Stimulated activated naive CD8-positive, alpha-beta T cell treated with anti-CD3 and anti-CD28 coated beads, Interleukin-15, Interleukin-2, amounts not matched to agents 100 U/mL and 50 U/mL, for 24 hours (primary cell): ENCODE data around the gene DOCK4.
A peak's percentile ranks its signal among the peaks of the same experiment; 100 is the strongest.

ENCODE experiments used
- ATAC-seq: fragments of 150-1000 bp; cut with Tn5 transposase; one replicate; pipeline ENCODE4 v1.10.0; 2021
- DNase-seq: peaks from one replicate; pipeline ENCODE4 v3.0.0; 2021

DOCK4 gene

GRCh38 chr7:111852081-111852480 lies 354.1 kb downstream of the DOCK4 start:
- ATAC-seq (no peak), DNase-seq (no peak)

GRCh38 chr7:111846898-111847297 lies 359.3 kb downstream of the DOCK4 start:
- no peak for ATAC-seq
- DNase-seq = no peak

- no peak for ATAC-seq
- DNase-seq = no peak
Measured at GRCh38 chr7:111845853-111846252, 360.3 kb downstream of the DOCK4 start.

GRCh38 chr7:111844904-111845671 lies 361.1 kb downstream of the DOCK4 start:
- DNase-seq (no peak), ATAC-seq (no peak)

DNA sequence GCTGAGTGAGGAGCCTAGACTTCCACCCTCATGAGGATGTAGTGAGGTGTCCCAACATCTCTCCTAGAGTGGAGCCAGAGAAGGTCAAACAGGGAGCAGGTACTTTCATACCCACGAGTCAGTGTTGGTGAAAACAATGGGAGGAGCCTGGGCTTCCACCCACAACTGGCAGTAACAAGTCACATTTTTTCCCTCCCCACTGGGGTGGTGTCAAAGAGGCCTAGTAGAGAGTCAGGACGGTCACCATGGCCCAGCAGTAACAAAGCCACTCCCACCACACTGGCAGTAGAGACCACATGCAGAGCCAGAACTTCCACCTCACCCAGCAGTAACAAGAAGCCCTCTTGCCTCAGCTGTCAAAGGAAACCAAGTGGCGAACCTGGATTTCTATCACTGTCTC lies 363.7 kb downstream of the DOCK4 start:
- ATAC-seq = peak; percentile 48

DNA sequence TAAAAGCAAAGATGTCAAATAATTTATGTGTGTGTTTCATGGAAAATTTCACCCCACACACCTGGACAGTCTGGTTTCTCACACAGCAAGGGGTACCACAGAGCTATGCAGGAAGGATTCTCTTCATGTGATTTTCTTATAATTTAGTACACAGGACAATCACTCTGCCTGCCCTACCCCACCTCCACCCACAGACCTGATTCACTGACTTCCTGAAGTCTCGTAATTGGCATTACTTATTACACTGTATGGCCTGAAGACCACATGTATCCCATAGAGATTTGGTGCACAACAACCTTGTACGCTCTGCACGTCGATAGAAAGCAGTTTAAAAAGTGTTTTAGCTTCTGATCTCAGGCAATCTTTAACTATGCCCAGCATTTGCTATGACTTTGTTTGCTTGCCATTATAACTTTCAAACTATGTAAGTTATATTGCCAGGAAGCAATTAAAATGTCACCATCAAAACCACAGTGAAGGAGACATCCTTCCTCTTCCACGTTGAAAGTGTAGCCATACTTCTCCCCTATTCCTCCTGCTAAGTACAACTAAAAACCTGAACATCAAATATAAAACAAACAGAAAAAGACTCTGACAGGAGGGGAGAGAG lies 364.5 kb downstream of the DOCK4 start:
- ATAC-seq = no peak
- DNase-seq = no peak

More for the DNA sequence above, 363.7 kb downstream of the DOCK4 start:
- DNase-seq = peak; percentile 4

DNA sequence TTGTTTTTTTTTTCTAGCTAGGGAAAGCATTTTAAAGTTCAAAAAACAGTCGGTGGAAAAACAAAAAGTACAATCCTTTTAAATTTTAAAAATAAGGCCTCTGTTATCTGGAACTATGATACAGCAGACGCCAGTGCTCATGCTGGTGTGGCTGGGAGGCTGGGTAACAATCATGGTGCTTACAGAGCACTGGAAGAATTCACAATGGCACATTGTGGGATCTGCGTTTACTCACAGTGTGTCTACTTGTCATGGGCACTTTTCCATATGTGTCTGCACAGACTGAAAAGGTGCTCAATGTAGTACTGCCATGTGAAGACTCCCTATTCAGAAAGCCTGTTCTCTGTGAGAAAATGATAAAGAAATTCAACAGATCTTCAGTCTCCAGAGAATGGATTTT lies 365.7 kb downstream of the DOCK4 start:
- DNase-seq (no peak), ATAC-seq (no peak)

DNA sequence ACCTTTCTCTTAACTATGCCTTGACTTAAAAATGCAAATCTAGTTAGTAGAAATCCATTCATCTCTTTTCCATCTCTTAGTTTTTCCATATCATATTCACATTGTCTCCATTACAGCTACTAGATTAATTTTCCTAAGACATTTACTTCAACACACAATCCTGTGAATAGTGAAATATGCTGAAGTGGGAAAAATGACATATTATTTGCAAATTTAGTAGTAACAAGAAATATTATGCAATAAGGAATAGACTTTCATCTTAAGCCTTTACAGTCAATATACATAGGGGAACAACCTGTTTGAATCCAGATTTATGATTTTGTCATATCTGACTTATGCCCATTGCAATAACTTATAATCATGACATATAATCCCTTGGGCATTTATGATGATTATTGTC lies 366.9 kb downstream of the DOCK4 start:
- DNase-seq (no peak), ATAC-seq (no peak)

DNA sequence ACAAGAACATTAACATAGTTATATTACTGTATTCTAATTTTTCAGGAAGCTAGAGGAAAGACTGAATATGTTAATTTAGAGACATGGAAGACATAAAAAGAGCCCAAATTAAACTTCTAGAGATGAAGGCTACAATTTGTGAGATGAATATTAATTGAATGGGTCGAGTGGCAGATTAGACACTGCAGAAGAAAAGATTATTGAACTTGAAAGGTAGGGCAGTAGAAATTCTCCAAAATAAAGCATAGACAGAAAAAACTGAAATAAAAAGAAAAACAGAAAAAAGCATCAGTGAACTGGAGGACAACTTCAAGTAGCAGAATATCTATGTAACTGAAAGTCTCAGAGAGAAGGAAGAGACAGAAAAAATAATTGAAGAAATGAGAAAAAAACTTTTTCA lies 369.6 kb downstream of the DOCK4 start:
- DNase-seq (no peak), ATAC-seq (no peak)

- DNase-seq (no peak), ATAC-seq (no peak)
Measured at GRCh38 chr7:111835066-111835465, 371.1 kb downstream of the DOCK4 start.

GRCh38 chr7:111834367-111834766 lies 371.8 kb downstream of the DOCK4 start:
- no peak for ATAC-seq
- DNase-seq = no peak

DNA sequence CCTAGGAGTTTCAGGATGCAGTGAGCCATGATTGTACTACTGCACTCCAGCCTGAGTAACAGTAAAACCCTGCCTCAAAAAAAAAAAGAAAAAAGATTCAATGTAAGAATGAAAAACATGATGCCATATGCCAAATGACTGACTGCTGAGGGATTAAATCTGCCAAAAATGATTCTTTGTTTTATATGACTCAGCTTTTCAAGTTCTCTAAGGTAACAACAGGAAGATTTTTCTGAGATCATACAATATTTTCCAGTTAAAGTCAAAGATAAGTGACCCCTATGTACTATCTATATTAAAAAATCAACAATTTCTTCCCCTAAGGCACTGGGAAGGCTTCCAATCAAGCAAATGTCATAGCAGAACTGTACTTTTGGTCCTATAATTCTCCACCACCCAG lies 372.7 kb downstream of the DOCK4 start:
- DNase-seq (no peak), ATAC-seq (no peak)

- no peak for DNase-seq
- peak; percentile 14 for ATAC-seq
Measured at GRCh38 chr7:111832174-111832573, 374.0 kb downstream of the DOCK4 start.

DNA sequence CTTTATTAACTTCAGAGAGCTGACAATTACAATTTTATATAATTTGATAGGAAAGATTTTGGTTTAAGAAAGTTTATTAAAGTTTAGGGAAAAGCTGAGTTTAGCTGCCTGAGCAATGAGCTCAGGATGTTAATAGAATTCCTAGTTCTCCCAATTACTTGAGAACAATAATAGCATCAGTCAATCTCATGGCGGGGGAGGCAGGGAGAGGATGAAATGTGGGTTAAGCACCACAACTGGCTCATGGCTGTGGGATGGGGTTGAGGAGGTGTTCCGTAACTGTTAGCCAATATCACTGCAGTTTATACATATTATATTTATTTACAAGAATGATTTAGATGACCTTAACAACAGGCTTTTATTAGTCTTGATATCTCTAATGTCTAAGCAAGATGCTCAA lies 377.0 kb downstream of the DOCK4 start:
- ATAC-seq (no peak), DNase-seq (no peak)

DNA sequence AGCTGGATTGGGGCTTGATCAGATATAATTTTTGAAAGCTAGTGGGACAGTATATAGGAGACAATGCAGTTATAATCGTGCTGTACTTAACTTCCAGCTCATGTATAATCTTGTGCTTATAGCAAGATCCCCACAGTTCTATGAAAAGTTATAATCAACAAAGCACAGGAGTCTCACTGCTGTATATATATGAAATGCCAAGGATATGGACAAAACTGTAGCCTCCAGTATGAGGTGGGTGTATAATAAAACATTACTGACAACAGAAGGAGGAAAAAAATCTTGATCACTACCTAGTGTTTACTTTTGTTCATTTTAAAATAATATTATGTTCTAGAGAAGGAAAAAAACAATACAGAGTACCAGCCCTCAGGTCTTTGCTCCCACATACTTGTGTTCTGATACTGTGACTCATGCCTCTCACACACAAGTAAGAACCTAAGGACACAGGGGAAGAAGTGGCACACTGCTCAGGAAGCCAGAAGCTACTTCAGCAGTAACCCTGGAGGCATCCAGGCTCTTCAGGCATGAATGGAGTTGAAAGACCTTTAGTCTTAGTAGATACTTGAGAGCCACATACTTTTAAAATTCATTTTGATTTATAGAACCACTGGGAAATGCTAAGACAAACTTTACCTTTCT lies 378.2 kb downstream of the DOCK4 start:
- DNase-seq (no peak), ATAC-seq (no peak)

DNA sequence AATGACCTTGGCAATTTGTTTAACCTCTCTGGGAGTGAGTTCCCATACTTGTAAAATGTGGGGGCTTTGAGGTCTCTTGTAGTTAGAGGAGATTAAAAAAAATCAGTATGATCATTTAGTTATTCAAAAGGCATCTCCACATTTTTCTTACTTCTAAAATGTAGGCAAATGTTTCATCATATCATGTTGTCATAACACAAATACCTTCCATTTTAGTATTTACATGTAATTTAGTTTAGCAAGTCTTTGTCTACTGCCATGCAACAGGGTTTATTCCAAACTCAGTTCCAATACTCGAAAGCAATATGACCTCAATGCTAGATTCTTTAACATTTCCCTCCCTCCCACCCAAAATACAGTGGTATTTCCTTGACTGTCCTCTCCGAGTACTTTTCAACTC lies 381.2 kb downstream of the DOCK4 start:
- no peak for DNase-seq
- ATAC-seq = no peak

DNA sequence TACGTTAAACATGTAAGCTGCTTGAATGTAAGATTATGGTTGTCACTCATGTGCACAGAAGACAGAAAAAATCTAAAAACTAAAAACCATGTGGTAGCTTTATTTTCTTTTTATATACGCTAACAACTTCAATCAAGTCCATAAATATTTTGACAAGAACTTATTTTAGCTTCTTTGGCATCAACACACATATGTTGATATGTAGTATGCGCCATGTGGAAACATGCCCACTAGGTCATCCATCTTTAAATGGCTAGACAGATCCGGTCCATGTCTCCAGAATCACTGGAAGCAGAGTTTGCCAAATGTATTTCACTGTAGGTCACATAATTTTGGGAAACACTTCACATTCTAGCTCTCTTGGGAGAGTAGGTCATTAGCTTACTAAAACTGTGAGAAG lies 382.4 kb downstream of the DOCK4 start:
- ATAC-seq = no peak
- DNase-seq = no peak

GRCh38 chr7:111821046-111821445 lies 385.2 kb downstream of the DOCK4 start:
- ATAC-seq (no peak), DNase-seq (no peak)

GRCh38 chr7:111820621-111821020 lies 385.6 kb downstream of the DOCK4 start:
- DNase-seq (no peak), ATAC-seq (no peak)

DNA sequence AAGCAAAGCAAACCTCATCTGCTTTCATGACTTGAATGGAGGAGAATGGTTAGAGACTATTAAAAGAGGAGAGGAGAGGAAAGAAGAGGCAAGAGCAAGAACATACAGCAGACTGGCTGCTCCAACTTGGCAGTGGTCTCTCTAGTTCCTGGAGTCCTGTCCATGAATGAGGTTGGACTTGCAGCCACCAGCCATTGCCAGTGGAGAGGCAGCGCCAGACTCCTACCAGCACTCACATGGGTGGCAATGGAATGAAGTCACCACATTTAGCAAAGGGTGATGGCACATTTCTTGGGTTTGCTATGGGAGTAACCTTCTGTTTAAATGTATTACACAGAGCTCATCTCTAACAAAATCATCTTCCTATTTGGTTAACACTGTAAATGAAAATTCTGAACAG lies 386.1 kb downstream of the DOCK4 start:
- no peak for ATAC-seq

GRCh38 chr7:111815354-111815753 lies 390.8 kb downstream of the DOCK4 start:
- ATAC-seq (no peak), DNase-seq (no peak)

More for the DNA sequence above, 386.1 kb downstream of the DOCK4 start:
- DNase-seq = no peak

- no peak for DNase-seq
- no peak for ATAC-seq
Measured at GRCh38 chr7:111813306-111813705, 392.9 kb downstream of the DOCK4 start.

- no peak for DNase-seq
- no peak for ATAC-seq
Measured at GRCh38 chr7:111806232-111806631, 400.0 kb downstream of the DOCK4 start.
